ENCODE results near the gene IL33.

IL33 gene

GRCh38 chr9:6219040-6219439 is 3.4 kb downstream of the IL33 start:
- DNase-seq = no peak

GRCh38 chr9:6219981-6220380 is 4.4 kb downstream of the IL33 start:
- no peak for DNase-seq

- DNase-seq = no peak
Observed at GRCh38 chr9:6224393-6225154, 9.0 kb downstream of the IL33 start.

GRCh38 chr9:6226696-6227095 is 11.1 kb downstream of the IL33 start:
- no peak for DNase-seq

- DNase-seq = no peak
Observed at GRCh38 chr9:6229186-6229585, 13.6 kb downstream of the IL33 start.

GRCh38 chr9:6229619-6230018 is 14.0 kb downstream of the IL33 start:
- peak; percentile 60 for DNase-seq

- DNase-seq = no peak
Observed at GRCh38 chr9:6230037-6230780, 14.6 kb downstream of the IL33 start.

- DNase-seq = no peak
Observed at GRCh38 chr9:6232336-6232945, 16.8 kb downstream of the IL33 start.

GRCh38 chr9:6234014-6234413 is 18.4 kb downstream of the IL33 start:
- DNase-seq = no peak

GRCh38 chr9:6237267-6237666 is 21.7 kb downstream of the IL33 start:
- DNase-seq = no peak

- no peak for DNase-seq
Observed at GRCh38 chr9:6239048-6239461, 23.4 kb downstream of the IL33 start.

GRCh38 chr9:6239694-6240093 is 24.1 kb downstream of the IL33 start:
- DNase-seq = no peak

- DNase-seq = no peak
Observed at GRCh38 chr9:6243746-6244145, 28.1 kb downstream of the IL33 start.

- no peak for DNase-seq
Observed at GRCh38 chr9:6247266-6247665, 31.7 kb downstream of the IL33 start.

GRCh38 chr9:6268826-6269397 is 53.3 kb downstream of the IL33 start:
- no peak for DNase-seq

- DNase-seq = no peak
Observed at GRCh38 chr9:6270896-6271295, 55.3 kb downstream of the IL33 start.

- DNase-seq = no peak
Observed at GRCh38 chr9:6271508-6272228, 56.1 kb downstream of the IL33 start.

- no peak for DNase-seq
Observed at GRCh38 chr9:6272229-6272598, 56.6 kb downstream of the IL33 start.

GRCh38 chr9:6277417-6277816 is 61.8 kb downstream of the IL33 start:
- DNase-seq = no peak

- no peak for DNase-seq
Observed at GRCh38 chr9:6301858-6302257, 86.3 kb downstream of the IL33 start.

GRCh38 chr9:6302417-6302816 is 86.8 kb downstream of the IL33 start:
- no peak for DNase-seq

- DNase-seq = no peak
Observed at GRCh38 chr9:6304232-6304631, 88.6 kb downstream of the IL33 start.

- DNase-seq = no peak
Observed at GRCh38 chr9:6305954-6306563, 90.5 kb downstream of the IL33 start.
